DMS79 treated with DMSO at 0.1 percent for 48 hours (cell line): ENCODE measurements around the gene CDKAL1.
"Not testable (repeated sequence)": the region's sequence is repeated elsewhere in the genome, so short reads cannot be mapped to it uniquely, and the experiment has no call there.

Source experiments
- DNase-seq: peaks from one replicate; lab custom pipeline; 2025; lab: John Stamatoyannopoulos, UW

Gene CDKAL1

DNA sequence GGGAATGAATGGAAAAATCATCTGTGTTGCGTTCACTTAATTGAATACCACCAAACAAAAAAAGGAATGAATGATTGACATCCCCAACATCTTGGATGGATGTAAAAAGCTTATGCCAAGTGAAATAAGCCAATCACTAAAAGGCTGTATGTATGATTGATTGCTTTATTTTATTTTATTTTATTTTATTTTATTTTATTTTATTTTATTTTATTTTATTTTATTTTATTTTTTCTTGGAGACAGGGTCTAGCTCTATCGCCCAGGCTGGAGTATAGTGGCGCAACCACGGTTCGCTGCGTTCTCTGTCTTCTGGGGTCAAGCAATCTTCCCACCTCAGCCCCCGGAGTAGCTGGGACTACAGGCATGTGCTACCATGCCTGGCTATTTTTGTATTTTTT is 263.3 kb downstream of the CDKAL1 start:
- no peak for DNase-seq

DNA sequence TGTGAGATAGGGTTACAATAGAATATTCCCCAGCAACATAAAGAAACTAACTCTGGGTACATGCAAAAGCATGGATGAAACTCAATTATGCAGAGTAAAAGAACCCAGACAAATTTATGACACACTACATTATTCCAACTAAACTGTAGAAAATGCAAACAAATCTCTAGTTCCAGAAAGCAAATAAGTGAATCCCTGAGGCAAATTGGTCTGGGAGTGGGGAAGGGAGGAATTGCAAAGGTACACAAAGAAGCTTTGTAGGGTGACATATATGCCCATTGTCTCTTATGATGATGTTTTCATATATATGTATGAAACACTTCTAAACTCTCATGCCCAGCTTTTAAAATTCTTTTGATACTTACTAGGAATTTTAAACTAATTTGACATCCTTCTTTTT is 266.0 kb downstream of the CDKAL1 start:
- no peak for DNase-seq

- DNase-seq = no peak
Measured at GRCh38 chr6:20800653-20801052, 266.4 kb downstream of the CDKAL1 start.

DNA sequence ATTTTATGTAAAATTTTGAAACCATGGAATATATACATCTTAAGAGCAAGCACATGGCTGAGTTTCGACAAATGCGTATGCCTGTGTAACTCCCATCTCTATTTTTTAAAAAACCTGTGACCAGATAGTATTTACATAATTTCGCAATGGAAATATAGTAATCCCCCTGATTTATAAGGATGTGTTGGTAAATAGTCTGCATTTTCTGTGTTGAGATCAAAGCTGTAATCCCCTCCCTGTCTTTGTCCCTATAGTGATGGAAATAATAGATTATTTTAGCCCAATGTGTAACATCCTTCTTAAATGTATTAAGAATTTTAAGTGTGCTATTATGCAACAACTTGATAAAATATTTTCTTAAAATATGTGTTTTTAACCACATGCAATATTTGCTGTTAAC is 267.3 kb downstream of the CDKAL1 start:
- no peak for DNase-seq

- DNase-seq = no peak
Measured at GRCh38 chr6:20802596-20802995, 268.3 kb downstream of the CDKAL1 start.

DNA sequence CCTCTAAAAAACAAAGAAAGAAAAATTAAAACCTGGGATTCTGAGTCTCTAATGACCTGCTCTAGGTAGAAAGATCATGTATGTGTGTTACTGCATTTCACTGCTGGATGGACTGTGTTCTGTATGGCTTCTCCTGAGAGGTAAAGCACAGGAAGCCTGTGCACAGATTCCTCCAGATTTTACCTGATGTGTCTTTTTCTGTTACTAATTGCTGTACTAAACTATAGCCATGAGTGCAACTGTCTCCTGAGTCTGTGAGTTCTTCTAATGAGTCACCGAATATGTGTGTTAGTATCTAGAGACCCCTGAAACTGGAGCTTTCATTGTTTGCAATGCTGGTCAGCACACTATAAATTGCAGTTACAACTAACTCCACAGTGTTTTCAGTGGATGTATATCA is 270.8 kb downstream of the CDKAL1 start:
- DNase-seq = no peak

GRCh38 chr6:20806669-20807068 is 272.4 kb downstream of the CDKAL1 start:
- DNase-seq = no peak

GRCh38 chr6:20808439-20808838 is 274.2 kb downstream of the CDKAL1 start:
- no peak for DNase-seq

DNA sequence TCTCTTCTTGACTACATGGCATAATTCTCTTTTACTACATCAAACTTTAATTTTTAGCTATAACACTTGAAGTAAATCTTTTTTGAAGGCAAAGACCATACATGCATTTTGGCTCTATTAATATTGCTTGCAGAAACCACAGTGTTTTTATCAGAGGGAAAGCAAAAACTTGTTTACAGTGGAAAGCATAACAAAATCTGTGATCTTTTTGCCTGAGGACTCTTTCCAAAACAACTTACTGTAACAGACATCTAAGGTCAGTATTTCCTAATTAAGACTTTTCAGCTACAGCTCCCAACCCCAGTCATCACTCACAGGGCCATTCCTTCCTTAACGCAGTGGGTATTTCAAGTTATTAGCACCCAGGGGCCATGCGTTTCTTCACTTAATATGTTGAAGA is 274.7 kb downstream of the CDKAL1 start:
- no peak for DNase-seq

GRCh38 chr6:20810727-20811108 is 276.5 kb downstream of the CDKAL1 start:
- DNase-seq = no peak

- DNase-seq = peak; percentile 22
Measured at GRCh38 chr6:20811109-20811761, 277.0 kb downstream of the CDKAL1 start.

GRCh38 chr6:20812776-20813175 is 278.5 kb downstream of the CDKAL1 start:
- no peak for DNase-seq

- no peak for DNase-seq
Measured at GRCh38 chr6:20814494-20814893, 280.2 kb downstream of the CDKAL1 start.

DNA sequence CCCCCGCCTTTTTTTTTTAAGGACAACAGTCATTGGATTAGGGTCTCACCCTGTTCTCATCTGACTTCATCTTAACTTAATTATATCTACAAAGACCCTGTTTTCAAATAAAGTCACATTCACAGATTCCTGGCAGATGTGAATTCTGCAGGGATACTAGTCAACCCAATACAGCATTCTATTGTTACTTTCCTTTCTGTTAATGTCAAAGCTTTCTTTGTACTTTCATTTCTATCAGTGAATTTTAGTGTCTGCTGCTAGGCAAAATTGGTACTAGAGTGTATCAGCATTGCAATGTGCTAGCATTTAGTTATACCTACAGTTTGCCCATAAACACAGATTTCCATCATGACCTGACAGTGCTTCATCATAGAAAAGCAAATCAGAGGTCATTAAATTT is 281.9 kb downstream of the CDKAL1 start:
- DNase-seq = no peak

DNA sequence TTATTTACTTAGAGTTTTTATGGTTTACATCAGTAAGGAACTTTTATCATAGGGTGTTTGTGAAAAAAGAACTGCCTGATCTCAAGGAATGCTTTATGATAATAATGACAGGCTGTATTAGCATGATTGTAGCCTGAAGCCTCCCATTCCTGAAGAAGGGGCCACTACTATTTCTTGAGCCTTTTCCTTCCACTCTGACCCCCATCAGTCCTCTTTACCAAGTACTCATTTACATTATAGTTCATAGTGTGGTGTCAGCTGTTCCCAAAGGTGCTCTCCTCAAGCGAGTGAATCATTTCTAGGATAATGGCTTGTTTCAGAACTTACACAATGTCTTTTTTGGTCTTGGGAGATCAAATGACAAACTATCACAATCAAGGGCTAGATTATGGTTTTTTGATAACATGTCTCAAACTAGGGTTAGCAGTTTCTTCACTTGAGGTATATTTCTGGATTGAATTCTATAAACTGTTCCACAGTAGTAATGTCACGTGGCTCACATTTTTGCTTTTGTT is 283.6 kb downstream of the CDKAL1 start:
- DNase-seq = no peak

- no peak for DNase-seq
Measured at GRCh38 chr6:20819774-20820400, 285.6 kb downstream of the CDKAL1 start.

- no peak for DNase-seq
Measured at GRCh38 chr6:20826378-20826777, 292.1 kb downstream of the CDKAL1 start.

- DNase-seq = no peak
Measured at GRCh38 chr6:20827798-20828197, 293.5 kb downstream of the CDKAL1 start.

- DNase-seq = no peak
Measured at GRCh38 chr6:20830576-20830975, 296.3 kb downstream of the CDKAL1 start.

DNA sequence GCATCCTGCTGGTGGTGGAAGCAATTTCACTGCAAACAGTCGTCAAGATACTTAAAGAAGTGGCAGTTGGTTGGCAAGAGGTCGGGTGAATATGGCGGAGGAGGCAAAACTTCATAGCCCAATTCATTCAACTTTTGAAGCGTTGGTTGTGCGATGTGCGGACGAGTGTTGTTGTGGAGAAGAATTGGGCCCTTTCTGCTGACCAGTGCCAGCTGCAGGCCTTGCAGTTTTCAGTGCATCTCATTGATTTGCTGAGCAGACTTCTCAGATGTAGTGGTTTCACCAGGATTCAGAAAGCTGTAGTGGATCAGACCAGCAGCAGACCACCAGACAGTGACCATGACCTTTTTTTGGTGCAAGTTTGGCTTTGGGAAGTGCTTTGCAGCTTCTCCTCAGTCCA is 297.0 kb downstream of the CDKAL1 start:
- not testable (repeated sequence) for DNase-seq

DNA sequence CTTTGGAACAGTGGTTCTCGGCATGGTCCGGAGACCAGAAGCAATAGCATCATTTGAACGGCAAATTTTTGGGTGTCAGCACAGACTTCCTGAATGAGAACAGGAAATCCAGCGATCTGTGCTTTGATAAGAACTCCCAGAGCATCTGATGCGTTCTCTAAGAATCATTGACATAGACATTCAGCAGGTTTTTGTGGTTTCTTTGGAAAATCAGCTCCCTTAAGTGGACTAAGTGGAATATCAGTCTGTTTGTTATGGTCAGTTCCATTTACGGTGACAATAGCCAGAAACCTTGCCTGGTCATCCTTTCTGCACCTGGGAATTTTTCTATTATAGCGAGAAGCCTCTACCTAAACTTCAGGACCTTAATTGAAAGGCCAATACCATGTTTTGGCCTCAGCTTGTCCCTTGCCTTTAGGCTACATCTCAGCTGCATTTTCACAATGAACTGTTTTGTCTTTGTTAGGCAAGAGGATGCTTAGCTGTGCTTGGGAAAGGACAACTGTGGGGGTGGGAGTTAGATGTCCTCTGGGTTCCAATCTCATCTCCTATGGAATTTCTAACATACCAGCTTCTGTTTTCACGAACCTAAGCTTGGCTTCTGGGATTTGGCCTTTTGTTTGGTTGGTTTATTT is 299.7 kb downstream of the CDKAL1 start:
- no peak for DNase-seq

DNA sequence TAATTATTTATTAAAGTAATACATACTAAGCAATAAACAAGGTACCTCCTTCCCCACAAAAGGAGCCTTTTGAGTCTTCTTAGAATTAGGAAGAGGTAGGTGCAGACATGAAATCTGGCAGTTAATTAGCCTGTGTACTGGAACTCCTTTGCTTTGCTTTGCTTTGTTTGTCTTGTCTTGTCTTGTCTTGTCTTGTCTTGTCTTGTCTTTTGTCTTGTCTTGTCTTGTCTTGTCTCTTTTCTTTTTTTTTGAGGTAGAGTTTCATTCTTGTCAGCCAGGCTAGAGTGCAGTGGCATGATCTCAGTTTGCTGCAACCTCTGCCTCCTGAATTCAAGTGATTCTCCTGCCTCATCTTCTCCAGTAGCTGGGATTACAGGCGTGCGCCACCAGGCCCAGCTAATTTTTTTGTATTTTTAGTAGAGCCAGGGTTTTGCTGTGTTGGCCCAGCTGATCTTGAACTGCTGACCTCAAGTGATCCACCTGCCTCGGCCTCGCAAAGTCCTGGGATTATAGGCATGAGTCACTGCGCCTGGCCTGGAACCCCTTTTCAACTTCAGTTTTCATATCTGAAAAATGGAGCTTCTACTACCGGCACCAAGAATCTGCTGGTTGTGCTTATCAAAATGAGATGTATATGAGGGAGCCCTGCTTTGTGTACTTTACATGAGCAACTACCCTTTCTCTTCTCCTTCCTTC is 301.2 kb downstream of the CDKAL1 start:
- DNase-seq = no peak

DNA sequence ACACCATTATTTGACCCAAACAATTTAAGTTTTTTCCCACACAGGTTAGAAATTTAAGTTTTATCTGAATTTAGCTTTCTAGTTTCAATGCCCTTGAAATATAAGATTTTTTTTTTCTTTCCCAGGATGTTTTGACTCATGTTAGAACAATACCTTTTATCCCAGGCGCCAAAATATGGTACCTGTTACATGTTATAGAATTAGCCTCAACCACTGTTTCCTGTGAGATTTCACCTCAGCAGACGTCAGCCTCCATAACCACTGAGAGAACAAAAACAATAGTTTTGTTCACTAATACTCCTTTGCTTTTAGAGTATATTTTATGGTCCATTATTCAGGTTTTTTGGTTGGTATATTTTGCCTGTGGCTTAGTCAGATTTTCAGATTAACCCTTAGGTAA is 302.9 kb downstream of the CDKAL1 start:
- no peak for DNase-seq
